ENCODE measurements around the gene HLF. TPM values are rescaled to one million over a fixed set of nuclear protein-coding genes. Genes with fewer than 3 reads are reported as not detected.

The HLF gene
- total and polyA plus RNA-seq, 2 donors (not counting 1 experiment from before 2014, with no cell fraction given), result 0.10 TPM; not detected in 1

DNA sequence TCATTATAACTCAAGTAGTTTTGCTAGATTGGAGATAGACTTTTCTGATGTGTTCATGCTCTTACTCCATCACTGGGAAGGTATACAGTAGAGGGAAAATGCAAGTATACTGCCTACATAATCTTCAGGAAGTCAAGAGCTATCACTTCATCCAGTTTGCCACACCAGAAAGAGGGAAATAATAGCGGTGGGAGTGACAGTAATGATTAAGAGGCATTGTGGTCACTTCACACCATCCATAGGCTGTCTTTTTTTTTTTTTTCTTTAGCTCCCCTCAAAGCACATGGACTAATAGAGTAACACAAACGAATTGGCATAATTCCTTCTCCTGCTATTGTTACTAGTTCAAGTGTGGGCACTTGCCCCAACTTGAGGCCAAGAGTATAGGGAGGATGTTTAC, 28.4 kb upstream of the HLF start:
- Mint-ChIP-seq H3K9me3 (ENCODE audit: insufficient read depth) (no peaks in the 10 kb centered on the region), H3K4me1 (peaks cover 26% of the 10 kb centered on the region), H3K27ac (no peak overlapping the region), H3K4me3 (no peak overlapping the region), H3K27me3 (peaks cover 24% of the 10 kb centered on the region)
- no peaks in the 10 kb centered on the region for H3K36me3 ChIP-seq (replicated peaks in 1 of 2; ENCODE audit: control extremely low read depth in 1 of 2, control insufficient read depth in 1 of 2, extremely low read depth in 1 of 2, insufficient read depth in 2 of 2, low read length in 1 of 2)
- peaks cover 23 to 24% of the 10 kb centered on the region in 2 donors for H3K4me1 ChIP-seq (ENCODE audit: control insufficient read depth in 2 of 2, insufficient read depth in 2 of 2, low read length in 2 of 2)
- TF ChIP-seq, protein P1, sequence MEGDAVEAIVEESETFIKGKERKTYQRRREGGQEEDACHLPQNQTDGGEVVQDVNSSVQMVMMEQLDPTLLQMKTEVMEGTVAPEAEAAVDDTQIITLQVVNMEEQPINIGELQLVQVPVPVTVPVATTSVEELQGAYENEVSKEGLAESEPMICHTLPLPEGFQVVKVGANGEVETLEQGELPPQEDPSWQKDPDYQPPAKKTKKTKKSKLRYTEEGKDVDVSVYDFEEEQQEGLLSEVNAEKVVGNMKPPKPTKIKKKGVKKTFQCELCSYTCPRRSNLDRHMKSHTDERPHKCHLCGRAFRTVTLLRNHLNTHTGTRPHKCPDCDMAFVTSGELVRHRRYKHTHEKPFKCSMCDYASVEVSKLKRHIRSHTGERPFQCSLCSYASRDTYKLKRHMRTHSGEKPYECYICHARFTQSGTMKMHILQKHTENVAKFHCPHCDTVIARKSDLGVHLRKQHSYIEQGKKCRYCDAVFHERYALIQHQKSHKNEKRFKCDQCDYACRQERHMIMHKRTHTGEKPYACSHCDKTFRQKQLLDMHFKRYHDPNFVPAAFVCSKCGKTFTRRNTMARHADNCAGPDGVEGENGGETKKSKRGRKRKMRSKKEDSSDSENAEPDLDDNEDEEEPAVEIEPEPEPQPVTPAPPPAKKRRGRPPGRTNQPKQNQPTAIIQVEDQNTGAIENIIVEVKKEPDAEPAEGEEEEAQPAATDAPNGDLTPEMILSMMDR (IDR thresholded peaks at IDR 0.05), result no peak
- TF ChIP-seq EZH2 (IDR thresholded peaks at IDR 0.05; ENCODE audit: borderline replicate concordance, insufficient read depth, low read depth, low read length, poor library complexity, severe bottlenecking), result no peak
- peaks cover 0 to 27% (median 21%) of the 10 kb centered on the region in 4 experiments for H3K27me3 ChIP-seq (replicated peaks in 1 of 4; ENCODE audit: control extremely low read depth in 1 of 4, control insufficient read depth in 3 of 4, insufficient read depth in 4 of 4, low read length in 3 of 4)
- H3K27ac ChIP-seq (ENCODE audit: low read length in 2 of 2), result no peak overlapping the region
- H3K9me3 ChIP-seq (ENCODE audit: control extremely low read depth in 1 of 3, control insufficient read depth in 2 of 3, insufficient read depth in 1 of 3, low read length in 2 of 3), result peaks cover 0 to 1% (median 0%) of the 10 kb centered on the region in 3 donors
- ChIA-PET CTCF (interaction anchor here (0.7 to 1.2 kb wide), 3 partner anchors 27 to 278 kb away, joined by 3 to 4 read pairs (median 3); no protein-coding TSS in a partner anchor), POLR2A (no interaction called here)
- no peak overlapping the region for H3K4me3 ChIP-seq (ENCODE audit: control extremely low read depth in 1 of 5, extremely low read depth in 1 of 5, insufficient read depth in 1 of 5, low read depth in 2 of 5, low read length in 4 of 5)
- H3K9ac ChIP-seq (ENCODE audit: low read length), result no peak overlapping the region
- no peak overlapping the region for H2AFZ ChIP-seq (ENCODE audit: insufficient read depth, low read depth, low read length, poor library complexity, severe bottlenecking)
- DNase-seq (no peak), ATAC-seq (ENCODE audit: low read depth) (no peak)
- H3K79me2 ChIP-seq (ENCODE audit: control insufficient read depth, insufficient read depth, low read length), result no peaks in the 10 kb centered on the region
- no peak overlapping the region for H3K4me2 ChIP-seq (replicated peaks; ENCODE audit: low read depth, low read length, poor library complexity, severe bottlenecking)
- WGBS (ENCODE audit: insufficient coverage), result no CpG with 5 or more reads among the region's 2 CpGs
- no peaks in the 10 kb centered on the region for H4K20me1 ChIP-seq (ENCODE audit: control insufficient read depth, insufficient read depth, low read length, poor library complexity, severe bottlenecking)
- intact Hi-C loops (cut with micrococcal nuclease), result no loop called here

DNA sequence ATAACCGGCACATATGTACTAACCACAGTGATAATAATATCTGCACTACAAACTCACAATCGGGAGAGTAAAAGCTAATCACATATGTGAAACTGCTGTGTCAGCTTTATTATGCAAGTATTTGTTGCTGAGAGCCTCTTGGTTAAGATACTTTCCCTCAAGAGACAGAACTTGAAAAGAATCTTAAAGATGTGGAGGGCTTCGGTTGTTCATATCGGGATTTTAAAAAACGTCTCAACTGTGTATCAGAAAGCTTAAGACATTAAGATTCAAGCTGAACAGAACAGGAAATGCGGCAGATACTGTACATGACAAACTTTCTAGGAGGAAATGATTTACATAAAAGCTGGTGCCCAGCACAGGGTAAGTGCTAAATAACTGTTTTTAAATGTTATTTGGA, 27.5 kb upstream of the HLF start:
- H3K36me3 ChIP-seq (replicated peaks in 1 of 2; ENCODE audit: control extremely low read depth in 1 of 2, control insufficient read depth in 1 of 2, extremely low read depth in 1 of 2, insufficient read depth in 2 of 2, low read length in 1 of 2), result no peaks in the 10 kb centered on the region
- H3K4me3 Mint-ChIP-seq, result peak overlapping the region; percentile 83
- peaks cover 5% of the 10 kb centered on the region for H3K9me3 Mint-ChIP-seq (ENCODE audit: insufficient read depth)
- H3K9me3 ChIP-seq (ENCODE audit: control extremely low read depth in 1 of 3, control insufficient read depth in 2 of 3, insufficient read depth in 1 of 3, low read length in 2 of 3), result peaks cover 0 to 4% (median 0%) of the 10 kb centered on the region in 3 donors
- H3K9ac ChIP-seq (ENCODE audit: low read length), result no peak overlapping the region
- ChIA-PET POLR2A (no interaction called here), CTCF (interaction anchor here (0.7 to 1.5 kb wide), 6 partner anchors 10 to 277 kb away, joined by 3 to 4 read pairs (median 4); no protein-coding TSS in a partner anchor)
- peaks cover 27% of the 10 kb centered on the region for H3K27me3 Mint-ChIP-seq
- intact Hi-C loops (cut with micrococcal nuclease), result no loop called here
- H4K20me1 ChIP-seq (ENCODE audit: control insufficient read depth, insufficient read depth, low read length, poor library complexity, severe bottlenecking), result no peaks in the 10 kb centered on the region
- TF ChIP-seq, protein P1 (IDR thresholded peaks at IDR 0.05), result no peak
- TF ChIP-seq EZH2 (IDR thresholded peaks at IDR 0.05; ENCODE audit: borderline replicate concordance, insufficient read depth, low read depth, low read length, poor library complexity, severe bottlenecking), result no peak
- peak overlapping the region; percentile 73 for H3K4me2 ChIP-seq (replicated peaks; ENCODE audit: low read depth, low read length, poor library complexity, severe bottlenecking)
- no peak overlapping the region for H3K27ac Mint-ChIP-seq
- H3K4me1 Mint-ChIP-seq, result peaks cover 26% of the 10 kb centered on the region
- ATAC-seq (ENCODE audit: low read depth) (no peak), DNase-seq (peak; percentile 17)
- H3K79me2 ChIP-seq (ENCODE audit: control insufficient read depth, insufficient read depth, low read length), result no peaks in the 10 kb centered on the region
- H2AFZ ChIP-seq (ENCODE audit: insufficient read depth, low read depth, low read length, poor library complexity, severe bottlenecking), result peak overlapping the region; percentile 3
- no peak overlapping the region for H3K27ac ChIP-seq (ENCODE audit: low read length in 2 of 2)
- H3K27me3 ChIP-seq (replicated peaks in 1 of 4; ENCODE audit: control extremely low read depth in 1 of 4, control insufficient read depth in 3 of 4, insufficient read depth in 4 of 4, low read length in 3 of 4), result peaks cover 0 to 36% (median 29%) of the 10 kb centered on the region in 4 experiments
- peaks cover 23 to 24% of the 10 kb centered on the region in 2 donors for H3K4me1 ChIP-seq (ENCODE audit: control insufficient read depth in 2 of 2, insufficient read depth in 2 of 2, low read length in 2 of 2)
- peak overlapping the region in 1 of 5 experiments; percentile 69 for H3K4me3 ChIP-seq (ENCODE audit: control extremely low read depth in 1 of 5, extremely low read depth in 1 of 5, insufficient read depth in 1 of 5, low read depth in 2 of 5, low read length in 4 of 5)
- WGBS (ENCODE audit: insufficient coverage), result 0% methylated on average over 4 of the region's 6 CpGs
